Activated naive CD8-positive, alpha-beta T cell treated with anti-CD3 and anti-CD28 coated beads, Interleukin-2, amount 10 ng/mL, durations not matched to agents 7 days and 5 days (primary cell): ENCODE results near the gene PLBD1. TPM values are rescaled to one million over a fixed set of nuclear protein-coding genes. Genes with fewer than 3 reads are reported as not detected.

Source experiments
- total RNA-seq, 2 experiments: library from RNA; stranded (reverse); gene quantifications; one replicate each; pipeline ENCODE4 v1.2.3, GENCODE V29; 2021

The PLBD1 gene
- total RNA-seq, 2 experiments from 2014 or later, result 1.1 TPM; not detected in 1

Other genes with a start within 250 kb of the PLBD1 start
- gene ATF7IP, start 202.2 kb downstream of the PLBD1 start, total RNA-seq, result 100 to 1,000 TPM; 149 to 172 TPM
- gene GUCY2C, start 128.7 kb upstream of the PLBD1 start, total RNA-seq, result not detected
- gene WBP11, start 235.6 kb upstream of the PLBD1 start, total RNA-seq, result 10 to 100 TPM; 90.9 to 98.0 TPM
- gene C12orf60, start 235.8 kb upstream of the PLBD1 start, total RNA-seq, result 1 to 10 TPM; 1.3 to 1.6 TPM
- gene SMCO3, start 246.3 kb upstream of the PLBD1 start, total RNA-seq, result not detected